AG04450 (cell line): ENCODE measurements around the gene AMHR2. TPM values are rescaled to one million over a fixed set of nuclear protein-coding genes. Genes with fewer than 3 reads are reported as not detected.

Experiments
- CTCF ChIA-PET: fragments of 300-600, 350-600 bp; formaldehyde crosslinking; extraction: SDS; loops from one replicate; lab custom pipeline; 2022; ENCODE audit warnings: antibody characterized with exemption, inconsistent platforms; lab: Charles Lee
- POLR2A ChIA-PET: fragments of 350-600 bp; formaldehyde crosslinking; extraction: SDS; loops from one replicate; lab custom pipeline; 2021; ENCODE audit warnings: antibody characterized with exemption, inconsistent platforms; lab: Yijun Ruan, JAX
- DNase-seq: peaks from one replicate; pipeline ENCODE4 v3.0.0-alpha.2; 2011; ENCODE audit warnings: low read depth, low spot score
- H3K27ac ChIP-seq: one replicate; pipeline ENCODE4 v1.5.1; 2012; ENCODE audit warnings: low read depth, low read length, control low read depth
- H3K27me3 ChIP-seq: one replicate; pipeline ENCODE4 v1.6.0; 2012; ENCODE audit warnings: low read length; ENCODE audit not compliant: control insufficient read depth, insufficient read depth
- H3K4me3 ChIP-seq: 2 replicates; pipeline ENCODE4 v1.5.1; 2011; ENCODE audit warnings: mild to moderate bottlenecking, low read depth, low read length, control low read depth
- H3K9me3 ChIP-seq: 2 replicates; pipeline ENCODE4 v1.5.1; 2012; ENCODE audit warnings: low read length; ENCODE audit not compliant: control insufficient read depth, insufficient read depth
- CTCF ChIP-seq: IDR thresholded peaks from 2 replicates; pipeline ENCODE4 v1.5.1; 2011; ENCODE audit warnings: low read depth, low read length, control low read depth, inconsistent platforms
- polyA plus RNA-seq: library from polyadenylated mRNA; depleted of rRNA; stranded (reverse); fragments of >200 nt; gene quantifications from 2 replicates; pipeline ENCODE4 v1.2.3, GENCODE V29; 2011

The AMHR2 gene
- polyA plus RNA-seq, 1 experiment, result not detected

- no peak for DNase-seq
- Histone ChIP-seq H3K9me3 (no peaks in the 10 kb centered on the region), H3K4me3 (no peak overlapping the region), H3K27ac (no peak overlapping the region), H3K27me3 (no peaks in the 10 kb centered on the region)
- no peak for TF ChIP-seq CTCF
- POLR2A ChIA-PET, result interaction anchor here (1.2 kb wide), 1 partner anchor 11 kb away, joined by 3 read pairs; no protein-coding TSS in a partner anchor
- CTCF ChIA-PET, result no interaction called here
Observed at GRCh38 chr12:53461591-53461990, 37.9 kb downstream of the AMHR2 start.

GRCh38 chr12:53462935-53463334 is 39.3 kb downstream of the AMHR2 start:
- CTCF ChIA-PET, result interaction anchor here (0.6 to 1.0 kb wide), 2 partner anchors 10 to 14 kb away, joined by 3 to 5 read pairs; no protein-coding TSS in a partner anchor
- no peaks in the 10 kb centered on the region for H3K9me3 ChIP-seq
- H3K4me3 ChIP-seq, result no peak overlapping the region
- DNase-seq, result no peak
- H3K27me3 ChIP-seq, result no peaks in the 10 kb centered on the region
- POLR2A ChIA-PET, result no interaction called here
- H3K27ac ChIP-seq, result peak overlapping the region; percentile 0
- no peak for TF ChIP-seq CTCF

- DNase-seq, result no peak
- Histone ChIP-seq H3K27ac (no peak overlapping the region), H3K9me3 (no peaks in the 10 kb centered on the region), H3K4me3 (no peak overlapping the region), H3K27me3 (no peaks in the 10 kb centered on the region)
- ChIA-PET CTCF (interaction anchor here (1.0 to 1.2 kb wide), 2 partner anchors 44 to 119 kb away, joined by 3 to 4 read pairs; no protein-coding TSS in a partner anchor), POLR2A (interaction anchor here (1.1 to 1.4 kb wide), 2 partner anchors 11 to 14 kb away, joined by 7 to 8 read pairs; no protein-coding TSS in a partner anchor)
- no peak for TF ChIP-seq CTCF
Observed at GRCh38 chr12:53463802-53464560, 40.3 kb downstream of the AMHR2 start.

GRCh38 chr12:53464685-53465418 is 41.2 kb downstream of the AMHR2 start:
- ChIA-PET POLR2A (interaction anchor here (0.6 to 1.4 kb wide), 4 partner anchors 10 to 17 kb away, joined by 3 to 8 read pairs (median 6); no protein-coding TSS in a partner anchor), CTCF (interaction anchor here (0.6 to 1.2 kb wide), 4 partner anchors 36 to 141 kb away, joined by 3 to 4 read pairs (median 3); partner anchors contain the start of gene TARBP2)
- DNase-seq, result no peak
- TF ChIP-seq CTCF, result no peak
- Histone ChIP-seq H3K27me3 (no peaks in the 10 kb centered on the region), H3K27ac (peak overlapping the region; percentile 39), H3K4me3 (no peak overlapping the region), H3K9me3 (no peaks in the 10 kb centered on the region)
